Endothelial cell of umbilical vein (primary cell): ENCODE results near the gene MIGA2.

Source experiments
- CTCF ChIP-seq, 2 donors: IDR thresholded peaks; 1 replicate in 1 of 2; 2 replicates in 1 of 2; pipeline ENCODE4 v1.5.1; 2011; ENCODE audit warnings: low read length in 2 of 2, mild to moderate bottlenecking in 2 of 2, moderate library complexity in 2 of 2, control low read depth in 1 of 2, inconsistent platforms in 1 of 2, low read depth in 1 of 2; ENCODE audit not compliant: insufficient read depth in 1 of 2; ENCODE audit errors: extremely low read depth in 1 of 2
- EZH2 ChIP-seq: IDR thresholded peaks from 2 replicates; pipeline ENCODE4 v1.6.1; 2012; ENCODE audit warnings: borderline replicate concordance, low read depth, mild to moderate bottlenecking, moderate library complexity, low read length, inconsistent platforms; ENCODE audit not compliant: severe bottlenecking
- JUN ChIP-seq: IDR thresholded peaks from 2 replicates; pipeline ENCODE4 v1.6.1; 2011; ENCODE audit warnings: borderline replicate concordance, low read depth; ENCODE audit not compliant: insufficient read length, insufficient read depth
- MAX ChIP-seq: IDR thresholded peaks from 2 replicates; pipeline ENCODE4 v1.6.1; 2011; ENCODE audit not compliant: insufficient read depth, insufficient read length
- POLR2A ChIP-seq: IDR thresholded peaks from 2 replicates; pipeline ENCODE4 v1.6.1; 2012; ENCODE audit warnings: low read depth, mild to moderate bottlenecking, control low read depth, low read length
- POLR2AphosphoS5 ChIP-seq: IDR thresholded peaks from 2 replicates; pipeline ENCODE4 v1.6.1; 2012; ENCODE audit warnings: low read depth, mild to moderate bottlenecking, control low read depth, low read length, moderate library complexity; ENCODE audit not compliant: insufficient read depth

GRCh38 chr9:129011170-129011569 is 25.3 kb upstream of the MIGA2 start:
- no peak for TF ChIP-seq EZH2
- TF ChIP-seq CTCF (IDR thresholded peaks at IDR 0.05; ENCODE audit: extremely low read depth in 1 of 2, insufficient read depth in 1 of 2, low read depth in 1 of 2, low read length in 2 of 2), result no peak
- TF ChIP-seq POLR2AphosphoS5, result no peak
- TF ChIP-seq MAX, result no peak
- no peak for TF ChIP-seq POLR2A
- TF ChIP-seq JUN, result no peak
